Colon (tissue), 2 donors: Measurements from ENCODE around the gene SLC2A10.
"Not testable (repeated sequence)": the region's sequence is repeated elsewhere in the genome, so short reads cannot be mapped to it uniquely, and the experiment has no call there.

Experiments
- FAIRE-seq: peaks from 2 replicates; lab custom pipeline; 2012; peaks lifted over from hg19 to GRCh38; lab: Jason Lieb, UNC
- donor health status: control.
- donor health status: control.

SLC2A10 gene

GRCh38 chr20:46709459-46710152, at the start of gene SLC2A10:
Gene SLC2A10, plus strand, starts transcription at chr20:46709649. Its CDS starts 88 bp downstream, at chr20:46709737.
- no peak for FAIRE-seq

- FAIRE-seq, result no peak
These were observed 49.0 kb upstream of the SLC2A10 start for GRCh38 chr20:46660487-46660886.

- FAIRE-seq, result no peak
These were observed 47.8 kb upstream of the SLC2A10 start for GRCh38 chr20:46661659-46662058.

GRCh38 chr20:46663531-46663930, 45.9 kb upstream of the SLC2A10 start:
- FAIRE-seq, result no peak

GRCh38 chr20:46665602-46666001, 43.8 kb upstream of the SLC2A10 start:
- FAIRE-seq, result no peak

GRCh38 chr20:46666306-46666705, 43.1 kb upstream of the SLC2A10 start:
- no peak for FAIRE-seq

- FAIRE-seq, result no peak
These were observed 42.5 kb upstream of the SLC2A10 start for GRCh38 chr20:46666818-46667515.

GRCh38 chr20:46670228-46670584, 39.2 kb upstream of the SLC2A10 start:
- no peak for FAIRE-seq

- no peak for FAIRE-seq
These were observed 38.6 kb upstream of the SLC2A10 start for GRCh38 chr20:46670585-46671584.

GRCh38 chr20:46671866-46672542, 37.4 kb upstream of the SLC2A10 start:
- FAIRE-seq, result no peak

- FAIRE-seq, result no peak
These were observed 36.8 kb upstream of the SLC2A10 start for GRCh38 chr20:46672543-46673148.

- no peak for FAIRE-seq
These were observed 35.8 kb upstream of the SLC2A10 start for GRCh38 chr20:46673394-46674252.

GRCh38 chr20:46674253-46675083, 35.0 kb upstream of the SLC2A10 start:
- FAIRE-seq, result no peak

- not testable (repeated sequence) for FAIRE-seq
These were observed 32.7 kb upstream of the SLC2A10 start for GRCh38 chr20:46676649-46677316.

GRCh38 chr20:46677608-46678007, 31.8 kb upstream of the SLC2A10 start:
- no peak for FAIRE-seq

- no peak for FAIRE-seq
These were observed 30.9 kb upstream of the SLC2A10 start for GRCh38 chr20:46678516-46678915.

- no peak for FAIRE-seq
These were observed 28.8 kb upstream of the SLC2A10 start for GRCh38 chr20:46680684-46681031.

GRCh38 chr20:46681032-46681854, 28.2 kb upstream of the SLC2A10 start:
- no peak for FAIRE-seq
